ENCODE measurements around the gene TBATA.
"Not testable (repeated sequence)": the region's sequence is repeated elsewhere in the genome, so short reads cannot be mapped to it uniquely, and the experiment has no call there.

TBATA gene

GRCh38 chr10:70778267-70778924 is 6.8 kb downstream of the TBATA start:
- DNase-seq = no peak

- no peak for DNase-seq
Measured at GRCh38 chr10:70777063-70777875, 7.9 kb downstream of the TBATA start.

- no peak for DNase-seq
Measured at GRCh38 chr10:70776455-70777005, 8.6 kb downstream of the TBATA start.

GRCh38 chr10:70775679-70776454 is 9.3 kb downstream of the TBATA start:
- no peak for DNase-seq

- DNase-seq = no peak
Measured at GRCh38 chr10:70774810-70775678, 10.1 kb downstream of the TBATA start.

GRCh38 chr10:70773965-70774809 is 11.0 kb downstream of the TBATA start:
- DNase-seq = no peak

GRCh38 chr10:70773461-70773860 is 11.7 kb downstream of the TBATA start:
- DNase-seq = no peak

GRCh38 chr10:70772627-70773026 is 12.6 kb downstream of the TBATA start:
- no peak for DNase-seq

- DNase-seq = no peak
Measured at GRCh38 chr10:70771311-70772194, 13.6 kb downstream of the TBATA start.

GRCh38 chr10:70770516-70770915 is 14.7 kb downstream of the TBATA start:
- not testable (repeated sequence) for DNase-seq

- DNase-seq = no peak
Measured at GRCh38 chr10:70770001-70770400, 15.2 kb downstream of the TBATA start.

- no peak for DNase-seq
Measured at GRCh38 chr10:70769121-70769520, 16.1 kb downstream of the TBATA start.

- not testable (repeated sequence) for DNase-seq
Measured at GRCh38 chr10:70768026-70768685, 17.0 kb downstream of the TBATA start.

- no peak for DNase-seq
Measured at GRCh38 chr10:70765794-70766594, 19.2 kb downstream of the TBATA start.

- no peak for DNase-seq
Measured at GRCh38 chr10:70763567-70763966, 21.6 kb downstream of the TBATA start.

GRCh38 chr10:70762441-70763175 is 22.6 kb downstream of the TBATA start:
- no peak for DNase-seq

GRCh38 chr10:70761727-70762350 is 23.3 kb downstream of the TBATA start:
- DNase-seq = no peak
